NCI-H2227 treated with DMSO at 0.1 percent for 48 hours (cell line): ENCODE results near the gene ECE1.
"Not testable (repeated sequence)": the region's sequence is repeated elsewhere in the genome, so short reads cannot be mapped to it uniquely, and the experiment has no call there.

Experiments used
- DNase-seq: peaks from one replicate; lab custom pipeline; 2025; lab: John Stamatoyannopoulos, UW

ECE1 gene

DNA sequence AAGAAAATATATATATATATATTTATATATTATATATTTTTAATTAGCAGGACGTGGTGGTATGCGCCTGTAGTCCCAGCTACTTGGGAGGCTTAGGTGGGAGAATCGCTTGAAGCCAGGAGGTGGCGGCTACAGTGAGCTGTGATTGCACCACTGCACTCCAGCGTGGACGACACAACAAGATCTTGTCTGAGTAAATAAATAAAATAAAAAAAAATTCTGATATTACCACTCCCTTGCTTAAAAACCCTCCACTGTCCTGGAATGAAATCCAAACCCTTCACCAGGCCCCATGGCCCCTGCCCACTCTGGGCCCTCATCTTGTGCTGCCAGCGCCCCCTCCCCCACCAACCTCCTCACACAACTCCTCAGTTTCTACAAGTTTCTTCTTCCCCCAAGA, 1.7 kb upstream of the ECE1 start:
- no peak for DNase-seq

GRCh38 chr1:21291184-21291583, 921 bp upstream of the ECE1 start:
- no peak for DNase-seq

GRCh38 chr1:21290546-21290944, 282 bp upstream of the ECE1 start:
- DNase-seq = no peak

DNA sequence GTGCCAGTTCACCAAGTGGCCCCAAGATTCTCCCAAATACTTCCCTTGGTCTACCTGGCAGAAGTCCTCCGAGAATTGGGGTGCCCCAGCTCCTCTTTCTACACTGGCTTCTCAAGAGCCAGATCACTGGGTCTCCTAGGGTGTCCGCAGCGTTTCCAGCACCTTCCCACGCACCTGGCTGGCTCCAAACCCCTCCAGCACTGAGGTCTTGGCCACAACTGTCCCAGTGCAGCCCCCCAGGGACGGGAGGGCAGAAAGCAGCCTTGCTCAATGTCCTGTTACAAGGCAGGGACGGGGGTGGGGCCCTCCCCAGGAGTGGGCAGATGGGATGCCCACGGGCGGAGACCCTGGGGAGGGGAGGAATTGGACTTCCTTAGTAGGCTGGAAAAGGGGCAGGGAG, 1.1 kb downstream of the ECE1 start:
- no peak for DNase-seq

DNA sequence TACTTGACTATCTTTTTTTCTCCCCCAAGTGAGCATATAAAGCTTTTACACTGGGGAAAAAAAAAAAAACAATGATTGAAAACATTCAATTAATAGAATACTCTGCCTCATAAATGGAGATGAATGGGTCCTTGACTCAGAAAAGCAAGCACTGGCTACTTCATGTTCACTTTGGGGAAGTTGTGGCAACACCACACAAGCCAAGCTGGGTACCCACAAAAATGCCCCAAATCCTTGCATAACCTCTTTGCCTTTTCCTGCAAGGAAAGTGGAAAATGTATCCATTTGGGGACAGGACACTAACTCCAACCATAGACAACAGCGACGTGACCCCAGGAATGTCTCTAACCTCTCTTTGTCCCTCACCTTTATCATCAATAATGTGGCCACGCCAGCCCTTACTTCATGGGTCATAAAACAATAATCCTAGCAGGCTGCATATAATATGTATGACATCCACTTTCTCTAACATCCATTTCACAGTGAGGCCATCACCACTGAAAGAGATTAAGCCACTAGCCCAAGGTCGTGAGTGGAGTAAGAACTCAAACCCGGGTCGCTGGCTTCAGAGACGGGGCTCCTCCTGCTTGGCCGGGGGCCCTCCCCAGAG, 2.3 kb downstream of the ECE1 start:
- DNase-seq = no peak

DNA sequence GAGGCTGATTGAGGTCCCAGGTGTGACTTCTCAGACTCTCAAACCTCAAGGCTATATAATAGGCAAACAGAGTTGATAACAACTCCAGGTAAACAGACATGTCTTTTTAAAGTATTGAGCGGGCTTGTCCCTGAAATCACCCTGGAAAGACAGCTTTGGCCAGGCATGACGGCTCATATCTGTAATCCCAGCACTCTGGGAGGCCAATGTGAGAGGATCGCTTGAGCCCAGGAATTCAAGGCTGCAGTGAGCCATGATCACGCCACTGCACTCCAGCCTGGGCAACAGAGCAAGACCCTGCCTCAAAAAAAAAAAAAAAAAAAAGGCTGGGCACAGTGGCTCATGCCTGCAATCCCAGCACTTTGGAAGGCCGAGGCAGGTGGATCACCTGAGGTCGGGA, 4.9 kb downstream of the ECE1 start:
- not testable (repeated sequence) for DNase-seq

- no peak for DNase-seq
Measured at GRCh38 chr1:21285055-21285372, 5.2 kb downstream of the ECE1 start.

- no peak for DNase-seq
Measured at GRCh38 chr1:21284206-21285054, 5.8 kb downstream of the ECE1 start.

DNA sequence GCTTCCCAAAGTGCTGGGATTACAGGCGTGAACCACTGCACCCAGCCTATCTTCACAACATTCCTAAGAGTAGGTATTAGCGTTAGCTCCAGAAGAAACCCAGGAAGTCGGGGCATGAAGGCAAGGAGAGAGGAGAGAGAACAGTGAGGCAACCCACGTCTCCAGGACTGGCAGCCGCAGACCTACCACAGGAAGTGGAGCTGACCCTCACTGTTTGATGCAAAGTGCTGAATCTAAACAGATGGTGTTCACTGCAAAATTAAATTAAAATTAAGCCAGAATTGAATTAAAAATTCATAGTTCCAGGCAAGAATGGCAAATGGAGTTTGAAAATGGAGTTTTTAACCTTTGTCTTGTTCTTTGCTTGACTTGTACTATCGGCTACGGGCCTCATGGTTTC, 6.7 kb downstream of the ECE1 start:
- no peak for DNase-seq

- not testable (repeated sequence) for DNase-seq
Measured at GRCh38 chr1:21282020-21282419, 8.2 kb downstream of the ECE1 start.

- no peak for DNase-seq
Measured at GRCh38 chr1:21280482-21280881, 9.8 kb downstream of the ECE1 start.

DNA sequence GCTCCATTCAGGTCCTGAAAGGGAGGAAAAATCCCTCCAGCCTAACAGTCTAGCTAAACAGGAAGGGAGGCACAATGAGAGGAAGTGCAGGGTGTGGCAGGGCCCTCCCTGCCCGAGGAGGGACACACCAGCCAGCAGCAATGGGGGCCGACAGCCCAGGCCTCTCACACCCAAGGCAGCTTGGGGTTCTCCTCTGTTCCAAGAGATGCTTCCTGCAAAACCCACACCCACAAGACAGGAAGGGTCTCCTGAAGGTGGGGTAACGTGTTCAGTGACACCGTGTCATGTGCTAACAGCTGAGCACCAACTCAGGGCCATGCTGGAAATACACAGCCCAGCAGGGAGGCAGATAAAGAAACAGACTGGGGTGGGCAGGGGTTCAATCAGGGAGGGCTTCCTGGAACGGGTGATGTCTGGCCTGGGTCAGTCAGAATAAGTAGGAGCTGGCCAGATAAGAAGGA, 10.2 kb downstream of the ECE1 start:
- no peak for DNase-seq

DNA sequence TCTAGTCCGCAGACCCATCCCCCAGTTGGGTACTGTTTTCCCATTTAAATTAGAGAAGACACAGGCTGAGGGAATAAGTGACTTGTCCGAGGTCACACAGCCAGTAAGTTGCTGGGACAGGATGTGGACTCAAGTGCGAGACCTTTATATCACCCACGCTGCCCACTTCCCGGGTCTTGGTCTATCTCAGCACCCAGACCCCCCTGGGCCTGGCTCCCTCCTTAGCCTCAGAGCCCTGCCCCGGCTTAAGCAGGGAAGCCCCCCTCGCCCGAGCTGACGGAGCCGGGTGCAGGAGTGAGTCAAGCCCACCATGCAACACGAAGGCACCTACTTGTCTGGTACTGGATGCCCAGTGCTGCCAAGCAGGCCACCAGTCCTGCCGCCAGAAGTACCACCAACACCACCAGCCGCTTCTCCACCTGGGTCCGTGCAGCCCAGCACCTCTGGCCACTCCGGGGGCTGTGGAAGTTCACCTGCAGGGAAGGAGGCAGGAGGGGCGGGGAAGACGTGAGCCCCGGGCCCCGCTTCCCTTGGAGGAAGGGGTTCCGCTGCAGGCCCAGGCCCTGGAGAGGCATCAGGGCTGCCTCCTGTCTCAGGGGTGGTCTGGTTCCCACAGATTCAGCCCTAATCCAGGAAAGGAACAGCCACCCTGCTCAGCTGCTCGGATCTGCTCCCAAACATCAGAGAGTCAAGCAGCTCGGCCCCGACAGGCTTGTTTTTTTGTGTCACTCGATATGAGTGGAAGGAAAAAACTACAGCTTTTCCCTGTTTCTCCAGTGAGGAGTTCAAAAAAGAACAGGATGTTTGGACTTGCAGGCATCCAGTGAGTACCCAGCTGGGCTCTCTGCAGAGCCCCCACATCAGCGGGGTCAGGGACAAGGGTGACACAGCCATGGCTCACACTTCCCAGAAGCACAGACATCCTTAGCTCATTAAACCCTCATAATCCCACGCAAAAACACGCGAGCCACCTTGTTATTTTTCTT, 11.1 kb downstream of the ECE1 start:
- no peak for DNase-seq

- DNase-seq = no peak
Measured at GRCh38 chr1:21278208-21278859, 11.9 kb downstream of the ECE1 start.

DNA sequence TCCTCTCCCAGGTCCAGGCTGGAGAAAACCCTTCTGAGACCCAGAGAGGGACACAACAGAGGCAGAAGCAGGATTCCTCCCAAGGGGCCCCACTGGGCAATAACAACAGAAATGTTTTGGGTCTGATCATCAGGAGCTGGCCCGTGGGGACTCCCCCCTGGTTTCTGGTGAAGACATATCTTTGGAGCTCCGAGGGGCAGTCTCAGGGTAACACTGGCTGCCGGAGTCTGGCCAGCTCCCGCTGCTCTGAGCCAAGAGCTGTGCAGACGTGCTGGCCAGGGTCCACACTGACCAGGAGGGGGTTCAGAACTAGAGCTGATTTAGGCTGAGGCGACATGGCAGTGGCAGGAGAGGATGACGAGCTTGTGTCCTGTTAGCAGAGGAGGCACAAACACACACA, 13.1 kb downstream of the ECE1 start:
- DNase-seq = no peak

- no peak for DNase-seq
Measured at GRCh38 chr1:21272540-21272939, 17.7 kb downstream of the ECE1 start.

- DNase-seq = no peak
Measured at GRCh38 chr1:21271550-21271949, 18.7 kb downstream of the ECE1 start.

GRCh38 chr1:21270086-21270689, 20.1 kb downstream of the ECE1 start:
- no peak for DNase-seq

GRCh38 chr1:21269461-21270085, 20.7 kb downstream of the ECE1 start:
- no peak for DNase-seq

GRCh38 chr1:21268281-21269239, 21.7 kb downstream of the ECE1 start:
- no peak for DNase-seq
